GM18526 (cell line): ENCODE measurements around the gene PRKAR1A.
A peak's percentile ranks its signal among the peaks of the same experiment; 100 is the strongest.

Experiments
- POLR2A ChIP-seq: IDR thresholded peaks from 3 replicates; pipeline ENCODE4 v1.6.1; 2011; ENCODE audit not compliant: insufficient read length; ENCODE audit errors: extremely low read depth

Gene PRKAR1A

DNA sequence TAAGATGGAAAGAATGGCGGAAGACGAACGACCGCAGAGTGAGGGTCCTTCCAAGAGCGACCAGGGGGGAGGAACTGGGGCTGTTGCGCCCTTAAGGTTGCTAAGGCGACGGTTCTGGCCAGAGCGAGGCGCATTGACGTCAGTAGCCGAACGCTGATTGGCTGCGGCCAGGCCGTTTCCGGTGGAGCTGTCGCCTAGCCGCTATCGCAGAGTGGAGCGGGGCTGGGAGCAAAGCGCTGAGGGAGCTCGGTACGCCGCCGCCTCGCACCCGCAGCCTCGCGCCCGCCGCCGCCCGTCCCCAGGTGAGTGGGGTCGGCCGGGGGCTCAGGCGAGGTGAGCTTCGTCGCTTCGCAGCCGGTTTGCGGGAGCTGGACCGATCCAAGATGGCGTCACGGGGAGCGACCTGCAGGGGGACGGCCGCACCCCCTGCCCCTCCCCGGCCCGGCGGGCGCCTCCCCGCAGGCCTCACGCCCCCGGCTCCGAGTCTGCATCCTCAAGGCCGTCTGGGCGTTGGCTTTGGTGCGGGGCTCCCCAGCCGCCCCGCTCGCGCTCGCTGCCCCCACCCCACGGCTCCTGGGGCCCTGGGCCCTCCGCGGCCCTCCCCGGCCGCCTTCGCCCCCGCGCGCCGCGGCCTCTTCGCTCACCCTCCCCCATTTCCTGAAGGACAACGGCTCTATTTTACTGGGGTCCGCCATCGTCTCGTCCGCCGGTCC lies at the start of gene PRKAR1A:
PRKAR1A (plus strand) TSS at position 184 of the 713 bp plus-strand sequence. CDS start 2,970 bp downstream, outside the sequence.
- TF ChIP-seq POLR2A, result peak; percentile 69

DNA sequence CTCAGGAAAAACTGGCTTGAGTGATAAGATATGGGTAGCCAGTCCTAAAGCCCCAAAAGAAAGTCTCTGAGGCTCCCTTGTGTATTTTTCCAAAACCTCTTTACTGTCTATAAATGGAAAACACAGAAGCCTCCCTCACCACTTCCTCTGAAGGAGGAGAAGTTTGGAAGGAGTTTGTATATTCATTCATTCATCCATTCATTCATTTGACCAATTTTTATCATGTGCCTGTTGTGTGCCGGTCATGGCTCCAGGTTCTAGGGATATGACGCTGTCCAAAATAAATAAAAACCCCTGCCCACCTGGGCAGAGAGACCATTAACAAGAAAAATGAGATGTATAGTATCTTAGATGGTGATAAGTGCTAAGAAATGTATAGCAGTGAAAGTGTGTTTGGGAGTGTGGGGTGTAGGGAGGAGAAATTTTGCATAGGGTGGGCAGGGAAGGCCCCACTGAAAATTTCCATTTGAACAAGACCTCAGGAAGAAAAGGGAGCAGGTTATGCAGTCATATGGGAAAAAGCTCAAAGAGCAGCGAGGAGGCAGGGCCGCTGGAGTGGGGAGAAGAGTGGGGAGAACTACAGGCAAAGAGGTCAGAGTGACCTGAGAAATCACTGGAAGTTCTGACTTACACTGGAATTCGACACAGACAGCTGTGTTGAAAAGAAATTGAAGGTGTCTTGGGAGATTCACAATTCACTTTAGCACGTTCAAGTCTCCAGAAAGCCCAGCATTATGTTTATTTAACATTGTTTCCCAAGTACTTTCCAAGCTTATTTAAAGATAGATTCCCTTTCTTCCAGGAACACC lies 48.8 kb upstream of the PRKAR1A start:
- TF ChIP-seq POLR2A, result no peak

DNA sequence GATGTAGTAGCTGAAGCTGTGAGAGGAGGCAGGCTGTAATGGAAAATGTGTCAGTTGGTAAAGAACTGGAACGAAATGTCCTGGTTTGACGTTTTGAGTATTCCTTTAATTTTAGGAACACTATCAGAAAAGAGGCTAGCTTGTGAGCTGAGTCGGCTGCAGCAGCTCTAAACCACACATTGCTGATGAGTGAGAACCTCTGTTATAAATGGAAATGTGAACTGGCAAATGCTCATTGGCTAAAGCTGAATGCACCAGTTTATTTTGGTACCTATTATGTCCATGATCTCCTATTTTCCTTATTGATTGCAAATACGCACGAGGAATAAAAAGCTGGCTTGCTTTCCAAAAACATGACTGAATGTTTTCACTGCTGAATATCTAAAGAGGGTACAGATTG lies 43.9 kb upstream of the PRKAR1A start:
- no peak for TF ChIP-seq POLR2A

DNA sequence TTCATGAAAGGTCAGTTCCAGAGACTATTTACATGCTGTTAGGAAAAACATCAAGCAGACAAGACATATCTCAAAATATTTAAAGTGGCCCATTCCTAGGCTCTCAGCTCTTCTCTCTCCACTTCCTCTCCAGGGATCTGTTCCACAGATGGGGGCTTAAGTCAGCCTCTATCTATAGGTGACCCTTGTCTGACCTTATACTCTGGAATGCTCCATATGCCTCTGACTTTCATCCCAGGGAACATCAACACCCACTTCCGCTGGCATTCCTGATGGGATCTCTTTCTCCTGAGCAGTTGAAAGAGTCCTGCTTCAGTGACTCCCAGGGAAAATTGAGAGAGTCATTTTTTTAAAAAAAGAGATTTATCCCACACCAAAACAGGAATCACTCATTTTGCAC lies 43.4 kb upstream of the PRKAR1A start:
- no peak for TF ChIP-seq POLR2A

DNA sequence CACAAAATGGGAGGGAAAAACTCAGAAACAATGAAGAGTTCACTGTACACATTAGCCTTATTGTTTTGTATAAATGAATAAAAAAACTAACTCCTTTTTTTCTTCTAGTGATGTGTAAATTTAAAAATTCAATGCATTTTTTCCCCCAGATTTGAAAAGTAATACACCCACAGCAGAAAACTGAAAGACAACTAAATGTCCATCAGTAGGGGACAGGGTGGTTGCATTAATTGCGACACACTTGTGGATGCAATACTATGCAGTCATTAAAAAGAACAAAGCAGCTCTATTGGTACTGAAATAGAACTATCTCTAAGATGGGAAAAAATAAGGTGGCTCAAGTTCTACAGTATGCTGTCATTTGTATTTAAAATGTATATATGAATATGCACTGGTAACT lies 41.3 kb upstream of the PRKAR1A start:
- no peak for TF ChIP-seq POLR2A

DNA sequence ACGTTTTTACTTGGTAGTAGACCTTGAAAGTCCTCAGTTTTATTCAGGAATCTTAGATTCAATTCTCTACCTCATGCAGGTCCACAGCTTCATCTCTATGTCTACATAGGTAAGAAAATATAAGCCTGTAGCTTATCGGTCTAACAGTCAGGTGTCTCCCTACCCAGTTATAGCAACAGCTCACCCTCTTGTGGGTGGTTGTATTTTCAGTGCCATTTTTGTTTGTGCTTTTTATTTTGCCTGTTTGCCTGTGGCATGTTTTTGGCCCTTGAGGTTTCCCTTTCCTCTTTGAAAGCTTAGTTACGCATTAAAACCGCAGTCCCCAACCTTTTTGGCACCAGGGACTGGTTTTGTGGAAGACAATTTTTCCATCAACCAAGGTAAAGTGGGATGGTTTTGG lies 31.3 kb upstream of the PRKAR1A start:
- TF ChIP-seq POLR2A, result no peak

DNA sequence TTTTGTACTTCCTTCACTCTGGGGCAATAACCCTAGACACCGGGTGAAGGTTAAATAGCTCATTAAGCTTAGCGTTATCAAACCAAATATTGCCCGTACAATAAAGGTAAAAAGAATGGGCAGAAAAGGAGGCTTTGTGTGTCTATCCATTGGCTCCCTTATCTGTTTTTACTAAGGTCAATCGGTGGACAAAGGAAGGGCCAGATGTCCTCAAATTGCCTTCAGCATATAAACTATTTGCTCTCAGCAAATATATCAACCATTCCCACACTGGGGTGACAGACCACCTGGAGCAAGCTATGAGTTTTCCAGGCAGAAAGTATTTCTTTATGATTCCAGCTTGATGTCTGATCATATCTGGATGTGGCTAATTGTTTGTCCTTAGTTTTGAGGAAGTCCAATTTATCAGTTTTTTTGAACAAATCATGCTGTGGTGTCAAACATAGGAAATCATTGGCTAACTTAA lies 29.6 kb upstream of the PRKAR1A start:
- no peak for TF ChIP-seq POLR2A

DNA sequence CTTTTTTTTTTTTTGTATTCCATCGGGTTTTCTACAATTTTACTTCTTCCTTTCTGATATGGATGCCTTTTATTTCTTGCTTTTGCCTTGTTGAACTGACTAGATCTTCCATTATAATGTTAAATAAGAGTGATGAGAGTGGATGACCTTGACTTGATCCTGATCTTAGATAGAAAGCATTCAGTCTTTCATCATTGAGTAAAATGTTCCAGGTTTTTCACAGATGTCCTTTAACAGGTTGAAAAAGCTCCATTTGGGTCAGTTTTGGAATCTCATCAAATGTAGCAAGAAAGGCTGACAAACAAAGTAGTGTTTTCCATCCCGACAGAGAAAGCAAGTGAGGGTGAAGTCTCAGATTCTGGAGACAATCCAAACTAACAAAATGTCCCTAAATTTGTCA lies 27.8 kb upstream of the PRKAR1A start:
- no peak for TF ChIP-seq POLR2A

DNA sequence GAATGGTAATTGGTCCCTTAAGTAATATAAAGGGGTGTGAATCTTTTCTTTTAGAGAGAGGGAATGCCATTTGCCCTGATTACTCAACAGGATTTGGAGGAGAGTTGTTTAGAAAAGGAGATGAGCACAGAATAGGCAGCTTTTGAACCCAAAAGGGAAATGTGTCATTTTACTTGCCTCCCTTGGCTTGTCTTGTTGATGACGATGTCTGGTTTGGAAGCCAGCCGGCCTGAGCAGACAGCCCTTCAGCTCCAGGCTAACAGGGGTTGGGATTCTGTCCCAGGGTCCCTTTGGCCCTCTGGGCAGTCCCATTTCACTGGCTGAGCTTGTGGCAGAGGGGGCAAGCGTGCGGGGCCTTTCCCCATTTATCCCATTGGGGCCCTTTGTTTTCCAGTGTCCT lies 22.3 kb upstream of the PRKAR1A start:
- TF ChIP-seq POLR2A, result no peak

DNA sequence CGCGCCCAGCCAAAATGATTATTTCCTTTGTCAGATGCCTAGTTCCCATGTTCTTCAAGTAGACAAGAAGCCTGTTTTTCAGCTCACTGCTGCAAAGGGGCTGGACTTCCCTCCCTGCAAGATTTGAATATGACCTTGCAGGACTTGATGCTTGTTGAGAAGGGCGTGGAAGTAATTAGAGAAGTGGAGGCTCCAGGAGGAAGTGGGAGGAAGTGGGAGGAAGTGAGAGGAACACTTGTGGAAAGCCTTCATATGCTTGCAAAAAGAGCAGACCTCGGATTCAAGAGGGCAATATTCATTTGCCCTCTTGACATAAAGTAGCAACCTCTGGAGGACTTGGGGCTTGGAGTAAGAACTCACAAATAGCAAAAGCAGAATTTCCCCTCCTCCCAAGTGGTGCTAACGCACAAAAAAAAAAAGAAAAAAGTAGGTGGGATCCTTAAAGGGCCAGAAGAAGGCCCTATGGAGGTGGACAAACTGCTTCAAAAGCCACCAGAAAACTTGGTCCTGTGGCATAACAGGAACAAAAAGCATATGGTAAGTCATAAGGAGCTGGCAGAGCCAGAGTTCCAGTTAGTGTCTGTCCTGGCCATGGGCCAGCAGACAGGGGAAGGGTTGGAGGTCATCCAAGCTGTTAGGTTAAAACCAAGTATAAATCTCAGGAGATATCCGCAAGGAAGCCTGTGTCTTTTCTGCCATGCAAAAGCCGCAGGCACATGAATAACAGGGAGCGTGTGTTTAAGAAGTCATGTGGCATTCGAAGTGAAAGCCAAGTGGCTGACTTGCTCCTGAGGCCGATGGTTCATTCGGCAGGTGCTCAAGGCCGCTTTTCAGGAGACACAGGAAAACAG lies 20.6 kb upstream of the PRKAR1A start:
- TF ChIP-seq POLR2A, result no peak

DNA sequence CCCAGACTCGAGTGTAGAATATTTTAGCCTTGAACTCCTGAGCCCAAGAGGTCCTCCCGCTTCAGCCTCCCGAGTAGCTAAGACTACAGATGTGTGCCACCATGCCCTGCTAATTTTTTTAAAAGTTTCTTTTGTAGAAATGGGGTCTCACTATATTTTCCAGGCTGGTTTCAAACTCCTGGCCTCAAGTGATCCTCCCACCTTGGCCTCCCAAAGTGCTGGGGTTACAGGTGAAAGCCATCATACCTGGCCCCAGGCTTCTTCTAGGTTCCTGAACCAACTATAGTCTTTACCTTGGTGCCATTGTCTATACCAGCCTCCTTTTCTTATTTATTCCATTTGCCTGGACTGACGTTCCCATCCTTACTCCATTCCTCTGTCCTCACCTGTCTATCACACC lies 17.1 kb upstream of the PRKAR1A start:
- no peak for TF ChIP-seq POLR2A

DNA sequence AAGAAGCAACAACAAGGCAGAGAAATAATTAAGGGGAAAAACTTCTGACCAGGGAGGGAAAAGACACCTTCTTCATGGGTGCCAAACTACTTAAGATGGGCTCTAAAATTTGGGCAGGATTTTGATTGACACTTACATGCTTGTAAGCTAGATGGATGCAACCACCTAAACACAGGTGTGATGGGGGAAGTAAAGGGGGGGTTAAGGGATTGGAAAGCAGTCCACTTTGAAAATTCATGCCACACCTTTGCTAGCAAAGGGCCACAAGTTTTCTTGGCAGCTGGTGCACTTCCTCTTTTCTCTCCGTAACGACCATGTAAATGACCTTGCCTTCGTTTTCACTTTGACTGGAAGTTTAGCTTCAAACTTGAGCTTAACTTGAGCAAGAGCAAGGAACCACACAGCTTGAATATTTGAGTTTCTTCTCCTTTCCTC lies 14.3 kb upstream of the PRKAR1A start:
- no peak for TF ChIP-seq POLR2A

DNA sequence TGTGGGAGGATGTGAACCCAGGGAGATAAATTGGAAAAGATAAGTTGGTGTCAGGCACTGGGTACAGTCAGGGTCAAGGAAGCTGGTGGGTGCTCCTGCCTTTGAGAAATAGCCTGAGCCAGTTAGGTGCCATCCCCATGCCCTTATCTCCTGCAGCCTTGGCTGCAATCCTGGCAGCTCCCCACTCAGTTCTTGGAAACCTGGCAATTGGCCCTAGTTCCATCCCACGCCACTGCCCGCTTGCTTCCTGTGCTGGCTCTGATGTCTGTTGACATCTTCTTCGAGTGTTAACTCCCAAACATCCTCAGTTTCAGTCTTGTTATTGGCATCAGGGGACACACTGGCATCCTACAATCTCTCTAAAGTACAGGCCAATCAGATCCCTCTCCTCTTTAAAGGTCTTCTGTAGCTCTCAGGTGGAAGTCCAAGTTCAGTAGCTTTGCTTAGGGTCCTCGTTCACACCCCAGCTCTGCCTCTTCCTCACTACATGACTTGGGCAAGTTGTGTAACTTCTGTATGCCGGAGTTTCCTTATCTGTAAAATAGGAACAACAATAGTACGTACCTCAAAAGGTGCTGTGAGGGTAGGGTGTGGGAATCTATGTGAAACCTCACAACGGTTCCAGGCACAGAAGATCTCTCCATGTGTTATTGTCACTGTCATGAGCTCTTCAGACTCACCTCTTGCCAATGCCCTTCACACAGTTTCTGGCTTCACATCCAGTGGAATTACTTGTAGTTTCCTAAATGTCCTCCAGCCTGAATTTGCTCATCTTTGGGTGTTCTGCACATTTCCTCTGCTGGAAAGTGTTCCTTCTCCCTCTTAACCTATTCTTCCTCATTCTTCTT lies 13.5 kb upstream of the PRKAR1A start:
- no peak for TF ChIP-seq POLR2A

DNA sequence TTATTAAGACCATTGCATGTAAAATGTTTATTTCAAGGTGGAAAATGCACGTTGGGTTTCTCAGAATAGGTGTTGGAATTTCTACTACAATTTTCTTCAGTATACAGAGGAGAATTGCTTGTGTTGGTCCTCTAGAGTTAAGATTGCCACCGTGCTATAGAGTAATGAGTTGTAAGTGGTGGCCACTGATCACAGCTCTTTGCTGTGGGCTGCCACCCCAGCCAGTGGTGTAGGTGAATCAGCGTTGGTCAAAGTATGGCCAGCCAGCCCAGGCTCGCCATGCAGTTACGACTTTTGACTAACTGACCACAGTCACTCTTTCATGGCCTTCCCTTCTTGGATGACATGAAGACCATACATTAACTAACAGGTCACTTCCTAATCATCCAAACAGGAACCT lies 12.6 kb upstream of the PRKAR1A start:
- no peak for TF ChIP-seq POLR2A

DNA sequence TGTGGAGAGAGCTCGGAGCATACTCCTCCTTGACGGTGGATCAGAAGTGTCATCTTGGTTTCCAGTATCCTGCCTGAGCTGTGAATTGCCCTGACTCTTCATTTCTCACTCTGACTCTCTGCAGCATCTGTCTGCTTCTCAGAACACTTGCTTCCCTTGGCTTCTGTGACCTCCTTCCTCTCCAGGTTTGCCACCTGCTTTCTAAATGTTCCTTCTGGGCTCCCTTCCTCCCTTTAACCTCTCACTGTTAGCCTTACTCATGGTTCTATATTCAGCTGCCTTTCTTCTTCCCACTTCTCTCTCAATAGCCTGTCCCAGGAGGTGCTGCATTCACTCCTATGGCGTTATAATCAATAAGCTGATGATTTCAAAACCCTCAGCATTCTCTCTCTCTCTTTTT lies 11.2 kb upstream of the PRKAR1A start:
- TF ChIP-seq POLR2A, result no peak
